Lower lobe of right lung (tissue), 2 donors: ENCODE results near the gene CIAO1. TPM values are rescaled to one million over a fixed set of nuclear protein-coding genes. Genes with fewer than 3 reads are reported as not detected.

Experiments used
- ATAC-seq, 2 donors: fragments of 200-7000 bp; cut with Tn5 transposase; one replicate each; pipeline ENCODE4 v1.9.1; 2020 to 2022; ENCODE audit warnings: mild to moderate bottlenecking in 2 of 2, moderate library complexity in 2 of 2
- DNase-seq: peaks from one replicate; pipeline ENCODE4 v3.0.0-alpha.2; 2020
- H3K27ac ChIP-seq: fragments of 200-600 bp; one replicate; pipeline ENCODE4 v1.8.0; 2022
- H3K27me3 ChIP-seq: fragments of 200-600 bp; one replicate; pipeline ENCODE4 v1.8.0; 2022; ENCODE audit warnings: low read depth
- H3K36me3 ChIP-seq: fragments of 200-600 bp; one replicate; pipeline ENCODE4 v1.8.0; 2022; ENCODE audit warnings: mild to moderate bottlenecking
- H3K4me1 ChIP-seq: fragments of 200-600 bp; one replicate; pipeline ENCODE4 v1.8.0; 2022
- H3K4me3 ChIP-seq: fragments of 200-600 bp; one replicate; pipeline ENCODE4 v1.8.0; 2022; ENCODE audit warnings: mild to moderate bottlenecking
- H3K9me3 ChIP-seq: fragments of 200-600 bp; one replicate; pipeline ENCODE4 v1.8.0; 2022
- CTCF ChIP-seq: fragments of 200-600 bp; IDR thresholded peaks from one replicate; pipeline ENCODE4 v1.8.0; 2022; ENCODE audit warnings: antibody characterized with exemption, mild to moderate bottlenecking
- intact Hi-C: fragments of 100-400 bp; cut with DNase I; formaldehyde crosslinking; loops from one replicate; pipeline ENCODE4 v1.11.0; 2022
- total RNA-seq: library from RNA; stranded (reverse); fragmentation: NEBNext Ultra II Directional; extraction: Animal tissue kit (Norgen Biotek cat#: 25700); gene quantifications from one replicate; pipeline ENCODE4 v1.2.1, GENCODE V29; 2021
- donor health status: DM: no; HTN: yes; CAD: no; lungs with severe emphysema.

The CIAO1 gene
- total RNA-seq, 1 donor from 2014 or later, result 62.3 TPM

GRCh38 chr2:96267159-96267971, 1.3 kb downstream of the CIAO1 start:
- TF ChIP-seq CTCF, result peak; percentile 25
- H3K27me3 ChIP-seq, result no peaks in the 10 kb centered on the region
- peaks cover 56% of the 10 kb centered on the region for H3K36me3 ChIP-seq
- DNase-seq, result peak; percentile 66
- H3K9me3 ChIP-seq, result no peaks in the 10 kb centered on the region
- H3K27ac ChIP-seq, result peak overlapping the region; percentile 95
- peak overlapping the region; percentile 97 for H3K4me3 ChIP-seq
- ATAC-seq, result no peak
- intact Hi-C loops, result no loop called here
- H3K4me1 ChIP-seq, result peaks cover 39% of the 10 kb centered on the region

- ATAC-seq (no peak), DNase-seq (no peak)
- Histone ChIP-seq H3K27ac (no peak overlapping the region), H3K4me3 (no peak overlapping the region), H3K4me1 (peaks cover 9% of the 10 kb centered on the region), H3K27me3 (no peaks in the 10 kb centered on the region), H3K9me3 (no peaks in the 10 kb centered on the region), H3K36me3 (peaks cover 96% of the 10 kb centered on the region)
- intact Hi-C loops, result no loop called here
- TF ChIP-seq CTCF, result no peak
Observed at GRCh38 chr2:96271995-96272394, 6.0 kb downstream of the CIAO1 start.

- peaks cover 100% of the 10 kb centered on the region for H3K36me3 ChIP-seq
Observed at GRCh38 chr2:96273763-96274162, 7.7 kb downstream of the CIAO1 start.

GRCh38 chr2:96274355-96275056, 8.5 kb downstream of the CIAO1 start:
- intact Hi-C loops, result no loop called here
- Histone ChIP-seq H3K36me3 (peaks cover 100% of the 10 kb centered on the region), H3K4me1 (no peaks in the 10 kb centered on the region), H3K9me3 (no peaks in the 10 kb centered on the region), H3K27ac (no peak overlapping the region), H3K27me3 (no peaks in the 10 kb centered on the region), H3K4me3 (no peak overlapping the region)
- DNase-seq, result no peak
- no peak for ATAC-seq
- no peak for TF ChIP-seq CTCF

More at GRCh38 chr2:96273763-96274162, 7.7 kb downstream of the CIAO1 start:
- no peak overlapping the region for H3K4me3 ChIP-seq
- no peak for TF ChIP-seq CTCF
- DNase-seq (no peak), ATAC-seq (no peak)
- intact Hi-C loops, result no loop called here
- H3K27ac ChIP-seq, result no peak overlapping the region
- H3K27me3 ChIP-seq, result no peaks in the 10 kb centered on the region
- H3K4me1 ChIP-seq, result no peaks in the 10 kb centered on the region
- no peaks in the 10 kb centered on the region for H3K9me3 ChIP-seq

GRCh38 chr2:96276787-96277499, 10.9 kb downstream of the CIAO1 start:
- Histone ChIP-seq H3K27me3 (no peaks in the 10 kb centered on the region), H3K4me3 (no peak overlapping the region), H3K36me3 (peaks cover 100% of the 10 kb centered on the region), H3K4me1 (no peaks in the 10 kb centered on the region), H3K9me3 (no peaks in the 10 kb centered on the region), H3K27ac (no peak overlapping the region)
- DNase-seq (no peak), ATAC-seq (no peak)
- intact Hi-C loops, result no loop called here
- TF ChIP-seq CTCF, result no peak
